HG03565 (cell line): Measurements from ENCODE around the gene SLC35E1.

Experiments used
- ATAC-seq: cut with Tn5 transposase; IDR thresholded peaks from one replicate; pipeline ENCODE4 v1.9.1; 2021; ENCODE audit warnings: mild to moderate bottlenecking, moderate library complexity; ENCODE audit not compliant: unreplicated experiment

SLC35E1 gene

GRCh38 chr19:16599655-16600346, 27.6 kb upstream of the SLC35E1 start:
- ATAC-seq, result no peak

GRCh38 chr19:16598848-16599247, 26.6 kb upstream of the SLC35E1 start:
- no peak for ATAC-seq

- no peak for ATAC-seq
Measured at GRCh38 chr19:16596399-16596798, 24.2 kb upstream of the SLC35E1 start.

GRCh38 chr19:16595097-16595496, 22.9 kb upstream of the SLC35E1 start:
- ATAC-seq, result no peak

GRCh38 chr19:16594681-16595091, 22.5 kb upstream of the SLC35E1 start:
- no peak for ATAC-seq

- ATAC-seq, result no peak
Measured at GRCh38 chr19:16594131-16594586, 21.9 kb upstream of the SLC35E1 start.

GRCh38 chr19:16593181-16593580, 21.0 kb upstream of the SLC35E1 start:
- ATAC-seq, result no peak

GRCh38 chr19:16591803-16592556, 19.8 kb upstream of the SLC35E1 start:
- ATAC-seq, result no peak

- no peak for ATAC-seq
Measured at GRCh38 chr19:16590876-16591802, 18.9 kb upstream of the SLC35E1 start.

GRCh38 chr19:16589917-16590316, 17.7 kb upstream of the SLC35E1 start:
- no peak for ATAC-seq

- ATAC-seq, result no peak
Measured at GRCh38 chr19:16588824-16589577, 16.8 kb upstream of the SLC35E1 start.

- ATAC-seq, result peak; percentile 37
Measured at GRCh38 chr19:16587833-16588823, 15.9 kb upstream of the SLC35E1 start.

GRCh38 chr19:16586991-16587832, 15.0 kb upstream of the SLC35E1 start:
- ATAC-seq, result no peak

GRCh38 chr19:16586477-16586871, 14.3 kb upstream of the SLC35E1 start:
- no peak for ATAC-seq

- ATAC-seq, result peak; percentile 21
Measured at GRCh38 chr19:16585808-16586476, 13.7 kb upstream of the SLC35E1 start.

- no peak for ATAC-seq
Measured at GRCh38 chr19:16585094-16585801, 13.0 kb upstream of the SLC35E1 start.
